A549 (cell line): ENCODE data around the gene CNKSR1. TPM values are rescaled to one million over a fixed set of nuclear protein-coding genes. Genes with fewer than 3 reads are reported as not detected.

Experiments
- ATAC-seq, 2 experiments: fragments of 200-7000 bp in 1 of 2; fragments of >200 bp in 1 of 2; cut with Nextera tagmentation in 1 of 2; cut with Tn5 transposase in 1 of 2; 3 replicates each; pipeline versions ENCODE4 v1.8.0 to v1.9.1; 2018 to 2020; ENCODE audit warnings: mild to moderate bottlenecking in 1 of 2, moderate library complexity in 1 of 2
- CTCF ChIA-PET: fragments of 300-600 bp; sonication (Branson Sonifier 250); formaldehyde crosslinking; extraction: SDS; loops from one replicate; lab custom pipeline; 2021; ENCODE audit warnings: antibody characterized with exemption, inconsistent platforms; lab: Yijun Ruan, JAX
- POLR2A ChIA-PET: fragments of 350-600 bp; formaldehyde crosslinking; extraction: SDS; loops from one replicate; lab custom pipeline; 2021; ENCODE audit warnings: antibody characterized with exemption, inconsistent platforms; lab: Yijun Ruan, JAX
- DNase-seq, 2 experiments: peaks; one replicate each; pipeline versions ENCODE4 v3.0.0 to v3.0.0-alpha.2; 2011 to 2016; ENCODE audit warnings: low read depth in 1 of 2, low spot score in 1 of 2
- FAIRE-seq: peaks from 2 replicates; lab custom pipeline; 2011; peaks lifted over from hg19 to GRCh38; lab: Jason Lieb, UNC
- H3K27ac ChIP-seq, 2 experiments: fragments of >200 bp; sonication (Bioruptor Twin); formaldehyde crosslinking; 3 replicates each; pipeline ENCODE4 v1.5.1; 2016 to 2017
- H3K4me1 ChIP-seq: fragments of >200 bp; sonication (Bioruptor Twin); formaldehyde crosslinking; 3 replicates; pipeline ENCODE4 v1.6.1; 2016
- H3K4me2 ChIP-seq: fragments of >200 bp; sonication (Bioruptor Twin); formaldehyde crosslinking; 3 replicates; pipeline ENCODE4 v1.6.1; 2016
- H3K4me3 ChIP-seq: fragments of >200 bp; sonication (Bioruptor Twin); formaldehyde crosslinking; 3 replicates; pipeline ENCODE4 v1.5.1; 2016
- H3K9me3 ChIP-seq: fragments of >200 bp; sonication (Bioruptor Twin); formaldehyde crosslinking; 3 replicates; pipeline ENCODE4 v1.6.1; 2016
- BHLHE40 ChIP-seq: IDR thresholded peaks from 2 replicates; pipeline ENCODE4 v1.6.1; 2012; ENCODE audit warnings: low read depth, low read length, inconsistent platforms
- CBX2 ChIP-seq: fragments of 200-600 bp; sonication (generic); IDR thresholded peaks from 2 replicates; pipeline ENCODE4 v1.6.1; 2016; ENCODE audit warnings: low read depth, mild to moderate bottlenecking, borderline replicate concordance
- FOSL2 ChIP-seq, 2 experiments: fragments of 450-650 bp in 1 of 2; fragments of >200 bp in 1 of 2; sonication (Bioruptor Twin) in 1 of 2; formaldehyde crosslinking; IDR thresholded peaks; 2 replicates each; pipeline versions ENCODE4 v1.5.0 to v1.6.1; 2016 to 2020; ENCODE audit warnings: mild to moderate bottlenecking in 1 of 2, moderate library complexity in 1 of 2
- GATA3 ChIP-seq: IDR thresholded peaks from 2 replicates; pipeline ENCODE4 v1.6.1; 2012; ENCODE audit warnings: borderline replicate concordance
- HEYL ChIP-seq: fragments of 250-450 bp; sonication (Bioruptor Pico); IDR thresholded peaks from 2 replicates; pipeline ENCODE4 v1.8.0; 2021; ENCODE audit warnings: mild to moderate bottlenecking, moderate library complexity
- JUN ChIP-seq, 2 experiments: fragments of >200 bp; sonication (Bioruptor Twin); formaldehyde crosslinking; IDR thresholded peaks; 2 replicates in 1 of 2; 3 replicates in 1 of 2; pipeline ENCODE4 v1.6.1; 2016 to 2017
- KDM5A ChIP-seq: fragments of 200-600 bp; sonication (generic); IDR thresholded peaks from 2 replicates; pipeline ENCODE4 v1.6.1; 2016; ENCODE audit warnings: antibody characterized with exemption, mild to moderate bottlenecking
- MAZ ChIP-seq: fragments of 150-350 bp; IDR thresholded peaks from 2 replicates; pipeline ENCODE4 v1.6.1; 2014; ENCODE audit warnings: antibody characterized with exemption, low read depth, low read length, borderline replicate concordance
- MYC ChIP-seq: IDR thresholded peaks from 2 replicates; pipeline ENCODE4 v1.6.1; 2012; ENCODE audit warnings: mild to moderate bottlenecking, inconsistent platforms, low read length, improper control_type of control experiment, borderline replicate concordance
- RCOR1 ChIP-seq: fragments of 150-350 bp; IDR thresholded peaks from 2 replicates; pipeline ENCODE4 v1.6.1; 2014; ENCODE audit warnings: antibody characterized with exemption, low read length, low read depth
- SMC3 ChIP-seq: fragments of >200 bp; sonication (Bioruptor Twin); formaldehyde crosslinking; IDR thresholded peaks from 3 replicates; pipeline ENCODE4 v1.6.1; 2018; ENCODE audit warnings: inconsistent platforms
- TP53 ChIP-seq: fragments of 250-450 bp; sonication (Bioruptor Pico); IDR thresholded peaks from 2 replicates; pipeline ENCODE4 v1.5.0; 2021; ENCODE audit warnings: mild to moderate bottlenecking, moderate library complexity
- ZNF302 ChIP-seq: fragments of 250-450 bp; sonication (Bioruptor Pico); IDR thresholded peaks from 2 replicates; pipeline ENCODE4 v1.9.0; 2021; ENCODE audit warnings: inconsistent platforms, mild to moderate bottlenecking, moderate library complexity
- ZSCAN20 ChIP-seq: fragments of 250-450 bp; sonication (Bioruptor Pico); IDR thresholded peaks from 2 replicates; pipeline ENCODE4 v1.8.0; 2022; ENCODE audit warnings: mild to moderate bottlenecking, moderate library complexity
- WGBS: methylation state at CpG from one replicate; pipeline ENCODE4 v1.1.6; 2017; ENCODE audit errors: missing lambda C conversion rate; 5-methylcytosine and 5-hydroxymethylcytosine counted together
- polyA plus RNA-seq, 4 experiments: library from polyadenylated mRNA; depleted of rRNA in 3 of 4; stranded (reverse); fragments of >200 nt; fragmentation: RNase III in 1 of 4; extraction: RNeasy Plus Mini Kit Qiagen cat#74134 plus additional on column Dnase treatment in 1 of 4; gene quantifications; 2 replicates in 3 of 4; 3 replicates in 1 of 4; pipeline ENCODE4 v1.2.3, GENCODE V29; 2011 to 2017
- TF ChIP-seq, protein P1 (sequence below): fragments of >200 bp; sonication (Bioruptor Twin); formaldehyde crosslinking; IDR thresholded peaks from 2 replicates; pipeline ENCODE4 v1.6.1; 2016
- TF ChIP-seq, protein P2 (sequence below): IDR thresholded peaks from 2 replicates; pipeline ENCODE4 v1.6.1; 2012
- TF ChIP-seq, protein P3 (sequence below): fragments of 200-600 bp; sonication (generic); IDR thresholded peaks from 2 replicates; pipeline ENCODE4 v1.6.1; 2016; ENCODE audit warnings: antibody characterized with exemption, mild to moderate bottlenecking, moderate library complexity
- TF ChIP-seq, protein P4 (sequence below): fragments of 250-450 bp; sonication (Bioruptor Pico); IDR thresholded peaks from 2 replicates; pipeline ENCODE4 v1.5.0; 2021; ENCODE audit warnings: mild to moderate bottlenecking, moderate library complexity, borderline replicate concordance

The CNKSR1 gene
- polyA plus RNA-seq, 2 of the 4 experiments (the other 2 are of a cell fraction) = 0.17 to 0.32 TPM

DNA sequence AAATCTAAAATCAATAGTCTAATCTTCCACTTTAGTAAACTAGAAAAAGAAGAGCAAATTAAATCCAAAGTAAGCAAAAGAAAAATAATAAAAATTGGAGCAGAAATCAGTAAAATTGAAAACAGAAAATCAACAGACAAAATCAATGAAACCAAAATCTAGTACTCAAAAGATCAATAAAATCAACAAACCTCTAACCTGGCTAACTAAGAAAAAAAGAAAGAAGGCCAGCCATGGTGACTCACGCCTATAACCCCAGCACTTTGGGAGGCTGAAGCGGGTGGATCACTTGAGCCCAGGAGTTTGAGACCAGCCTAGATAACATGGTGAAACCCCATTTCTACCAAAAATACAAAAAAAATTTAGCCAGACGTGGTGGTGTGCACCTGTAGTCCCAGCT is 42.8 kb upstream of the CNKSR1 start:
- FAIRE-seq (no peak), ATAC-seq (no peak), DNase-seq (no peak)
- H3K27ac ChIP-seq = no peak overlapping the region
- ChIA-PET CTCF (interaction anchor here (0.6 kb wide), 1 partner anchor 63 kb away, joined by 4 read pairs; no protein-coding TSS in a partner anchor), POLR2A (no interaction called here)
- TF ChIP-seq, protein P1, sequence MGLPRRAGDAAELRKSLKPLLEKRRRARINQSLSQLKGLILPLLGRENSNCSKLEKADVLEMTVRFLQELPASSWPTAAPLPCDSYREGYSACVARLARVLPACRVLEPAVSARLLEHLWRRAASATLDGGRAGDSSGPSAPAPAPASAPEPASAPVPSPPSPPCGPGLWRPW = no peak
- TF ChIP-seq FOSL2 (IDR thresholded peaks at IDR 0.05) (no peak), FOSL2 (CRISPR knock-in tag; IDR thresholded peaks at IDR 0.05) (no peak), RCOR1 (no peak), MYC (no peak)
- TF ChIP-seq, protein P2, sequence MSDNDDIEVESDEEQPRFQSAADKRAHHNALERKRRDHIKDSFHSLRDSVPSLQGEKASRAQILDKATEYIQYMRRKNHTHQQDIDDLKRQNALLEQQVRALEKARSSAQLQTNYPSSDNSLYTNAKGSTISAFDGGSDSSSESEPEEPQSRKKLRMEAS = no peak
- no peaks in the 10 kb centered on the region for H3K4me1 ChIP-seq
- H3K4me2 ChIP-seq = no peak overlapping the region
- 72% methylated on average over 3 of the region's 3 CpGs for WGBS
- no peaks in the 10 kb centered on the region for H3K9me3 ChIP-seq
- H3K4me3 ChIP-seq = no peak overlapping the region

DNA sequence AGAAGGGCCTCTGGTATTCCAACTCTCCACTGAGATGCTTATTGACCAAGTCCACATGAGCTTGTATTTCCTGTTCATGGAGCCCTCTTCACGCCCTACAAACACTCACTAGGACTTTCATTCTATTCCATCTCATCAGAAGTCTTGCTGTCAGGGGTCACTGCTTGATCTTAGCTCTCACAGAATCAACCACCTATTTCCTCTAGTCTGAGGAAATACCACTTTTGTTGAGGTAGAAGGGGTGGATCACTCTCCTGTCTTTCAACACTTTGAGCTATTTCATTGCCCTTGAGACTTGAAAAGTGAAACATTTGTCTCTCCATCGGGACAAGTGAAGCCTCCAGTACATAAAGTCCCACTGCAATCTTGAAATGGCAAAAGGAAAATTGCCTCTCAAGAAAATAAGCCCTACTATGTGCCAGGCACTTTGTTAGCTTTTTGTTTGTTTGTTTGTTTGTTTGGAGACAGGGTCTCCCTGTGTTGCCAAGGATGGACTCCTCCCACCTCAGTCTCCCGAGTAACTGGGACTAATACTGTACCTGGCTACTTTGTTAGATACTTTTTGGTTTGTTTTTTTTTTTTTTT is 38.2 kb upstream of the CNKSR1 start:
- CTCF ChIA-PET = interaction anchor here (0.6 to 2.1 kb wide), 10 partner anchors 12 to 104 kb away, joined by 3 to 9 read pairs (median 4); no protein-coding TSS in a partner anchor
- FAIRE-seq (no peak), ATAC-seq (no peak), DNase-seq (no peak)
- TF ChIP-seq ZSCAN20 = no peak
- TF ChIP-seq, protein P3, sequence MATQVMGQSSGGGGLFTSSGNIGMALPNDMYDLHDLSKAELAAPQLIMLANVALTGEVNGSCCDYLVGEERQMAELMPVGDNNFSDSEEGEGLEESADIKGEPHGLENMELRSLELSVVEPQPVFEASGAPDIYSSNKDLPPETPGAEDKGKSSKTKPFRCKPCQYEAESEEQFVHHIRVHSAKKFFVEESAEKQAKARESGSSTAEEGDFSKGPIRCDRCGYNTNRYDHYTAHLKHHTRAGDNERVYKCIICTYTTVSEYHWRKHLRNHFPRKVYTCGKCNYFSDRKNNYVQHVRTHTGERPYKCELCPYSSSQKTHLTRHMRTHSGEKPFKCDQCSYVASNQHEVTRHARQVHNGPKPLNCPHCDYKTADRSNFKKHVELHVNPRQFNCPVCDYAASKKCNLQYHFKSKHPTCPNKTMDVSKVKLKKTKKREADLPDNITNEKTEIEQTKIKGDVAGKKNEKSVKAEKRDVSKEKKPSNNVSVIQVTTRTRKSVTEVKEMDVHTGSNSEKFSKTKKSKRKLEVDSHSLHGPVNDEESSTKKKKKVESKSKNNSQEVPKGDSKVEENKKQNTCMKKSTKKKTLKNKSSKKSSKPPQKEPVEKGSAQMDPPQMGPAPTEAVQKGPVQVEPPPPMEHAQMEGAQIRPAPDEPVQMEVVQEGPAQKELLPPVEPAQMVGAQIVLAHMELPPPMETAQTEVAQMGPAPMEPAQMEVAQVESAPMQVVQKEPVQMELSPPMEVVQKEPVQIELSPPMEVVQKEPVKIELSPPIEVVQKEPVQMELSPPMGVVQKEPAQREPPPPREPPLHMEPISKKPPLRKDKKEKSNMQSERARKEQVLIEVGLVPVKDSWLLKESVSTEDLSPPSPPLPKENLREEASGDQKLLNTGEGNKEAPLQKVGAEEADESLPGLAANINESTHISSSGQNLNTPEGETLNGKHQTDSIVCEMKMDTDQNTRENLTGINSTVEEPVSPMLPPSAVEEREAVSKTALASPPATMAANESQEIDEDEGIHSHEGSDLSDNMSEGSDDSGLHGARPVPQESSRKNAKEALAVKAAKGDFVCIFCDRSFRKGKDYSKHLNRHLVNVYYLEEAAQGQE = no peak
- no peak for TF ChIP-seq MAZ
- TF ChIP-seq FOSL2 (IDR thresholded peaks at IDR 0.05) = no peak
- TF ChIP-seq FOSL2 (CRISPR knock-in tag; IDR thresholded peaks at IDR 0.05) = no peak
- TF ChIP-seq, protein P4, sequence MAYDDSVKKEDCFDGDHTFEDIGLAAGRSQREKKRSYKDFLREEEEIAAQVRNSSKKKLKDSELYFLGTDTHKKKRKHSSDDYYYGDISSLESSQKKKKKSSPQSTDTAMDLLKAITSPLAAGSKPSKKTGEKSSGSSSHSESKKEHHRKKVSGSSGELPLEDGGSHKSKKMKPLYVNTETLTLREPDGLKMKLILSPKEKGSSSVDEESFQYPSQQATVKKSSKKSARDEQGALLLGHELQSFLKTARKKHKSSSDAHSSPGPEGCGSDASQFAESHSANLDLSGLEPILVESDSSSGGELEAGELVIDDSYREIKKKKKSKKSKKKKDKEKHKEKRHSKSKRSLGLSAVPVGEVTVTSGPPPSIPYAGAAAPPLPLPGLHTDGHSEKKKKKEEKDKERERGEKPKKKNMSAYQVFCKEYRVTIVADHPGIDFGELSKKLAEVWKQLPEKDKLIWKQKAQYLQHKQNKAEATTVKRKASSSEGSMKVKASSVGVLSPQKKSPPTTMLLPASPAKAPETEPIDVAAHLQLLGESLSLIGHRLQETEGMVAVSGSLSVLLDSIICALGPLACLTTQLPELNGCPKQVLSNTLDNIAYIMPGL (CRISPR knock-in tag) = no peak
- TF ChIP-seq ZNF302 = no peak
- Histone ChIP-seq H3K4me3 (no peak overlapping the region), H3K27ac (no peak overlapping the region), H3K4me2 (no peak overlapping the region), H3K4me1 (no peaks in the 10 kb centered on the region), H3K9me3 (no peaks in the 10 kb centered on the region)
- 48% methylated on average over 3 of the region's 3 CpGs for WGBS
- POLR2A ChIA-PET = no interaction called here

DNA sequence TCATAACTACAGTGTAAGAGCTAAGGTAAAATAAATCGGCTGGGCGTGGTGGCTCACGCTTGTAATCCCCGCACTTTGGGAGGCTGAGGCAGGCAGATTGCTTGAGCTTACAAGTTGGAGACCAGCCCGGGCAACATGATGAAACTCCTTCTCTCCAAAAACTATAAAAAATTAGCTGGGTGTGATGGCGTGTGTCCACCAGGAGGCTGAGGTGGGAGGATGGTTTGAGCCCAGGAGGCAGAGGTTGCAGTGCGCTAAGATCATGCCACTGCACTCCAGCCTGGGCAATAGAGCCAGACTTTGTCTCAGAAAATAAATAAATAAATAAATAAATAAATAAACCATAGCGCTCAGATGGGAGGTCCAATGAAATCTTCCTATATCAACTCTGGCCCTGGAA is 35.1 kb upstream of the CNKSR1 start:
- Histone ChIP-seq H3K9me3 (no peaks in the 10 kb centered on the region), H3K4me3 (no peak overlapping the region), H3K4me2 (no peak overlapping the region), H3K27ac (no peak overlapping the region), H3K4me1 (no peaks in the 10 kb centered on the region)
- FAIRE-seq (no peak), ATAC-seq (no peak), DNase-seq (no peak)
- ChIA-PET CTCF (interaction anchor here (1.0 to 10.3 kb wide), 6 partner anchors 9 to 38 kb away, joined by 3 to 143 read pairs (median 4); partner anchors contain the start of genes FAM110D, PDIK1L and ZNF593), POLR2A (no interaction called here)
- TF ChIP-seq CBX2 (no peak), KDM5A (no peak), TP53 (no peak), BHLHE40 (no peak), HEYL (CRISPR knock-in tag) (no peak), JUN (IDR thresholded peaks at IDR 0.05) (no peak), SMC3 (no peak), GATA3 (no peak)
- TF ChIP-seq, protein P3 = no peak
- TF ChIP-seq, protein P1 = no peak
- WGBS = 91% methylated on average over 8 of the region's 8 CpGs
